ENCODE measurements around the gene TMEM169. TPM values are rescaled to one million over a fixed set of nuclear protein-coding genes. Genes with fewer than 3 reads are reported as not detected.

The TMEM169 gene, protein sequence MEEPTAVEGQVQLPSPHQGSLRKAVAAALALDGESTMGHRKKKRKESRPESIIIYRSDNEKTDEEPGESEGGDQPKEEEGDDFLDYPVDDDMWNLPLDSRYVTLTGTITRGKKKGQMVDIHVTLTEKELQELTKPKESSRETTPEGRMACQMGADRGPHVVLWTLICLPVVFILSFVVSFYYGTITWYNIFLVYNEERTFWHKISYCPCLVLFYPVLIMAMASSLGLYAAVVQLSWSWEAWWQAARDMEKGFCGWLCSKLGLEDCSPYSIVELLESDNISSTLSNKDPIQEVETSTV
- not detected in 2 replicates for total RNA-seq

GRCh38 chr2:216081487-216082116, at the start of gene TMEM169, which contains the start of gene PECR:
Gene TMEM169 (plus strand): TSS chr2:216081919. CDS start chr2:216095964, 14,045 bp downstream.
Gene PECR (minus strand): TSS chr2:216081809. CDS start chr2:216081741, 68 bp downstream.

GRCh38 chr2:216108967-216109921, 27.5 kb downstream of the TMEM169 start, which contains the start of gene XRCC5:
Gene XRCC5 (plus strand): TSS chr2:216109348. CDS start chr2:216109437, 89 bp downstream.

Other genes with a start within 250 kb of the TMEM169 start
- gene MREG, start 68.4 kb upstream of the TMEM169 start, total RNA-seq, result 3.6 and 4.4 TPM in 2 replicates
- 2.6 and 4.6 TPM in 2 replicates for gene PECR, start 110 bp upstream of the TMEM169 start, total RNA-seq
- 312 and 321 TPM in 2 replicates for gene XRCC5, start 27.4 kb downstream of the TMEM169 start, total RNA-seq

Measured in epithelial cell of umbilical artery (primary cell).